GM18526 (cell line): Measurements from ENCODE around the gene MEGF6.

Source experiments
- POLR2A ChIP-seq: IDR thresholded peaks from 3 replicates; pipeline ENCODE4 v1.6.1; 2011; ENCODE audit not compliant: insufficient read length; ENCODE audit errors: extremely low read depth

Gene MEGF6

DNA sequence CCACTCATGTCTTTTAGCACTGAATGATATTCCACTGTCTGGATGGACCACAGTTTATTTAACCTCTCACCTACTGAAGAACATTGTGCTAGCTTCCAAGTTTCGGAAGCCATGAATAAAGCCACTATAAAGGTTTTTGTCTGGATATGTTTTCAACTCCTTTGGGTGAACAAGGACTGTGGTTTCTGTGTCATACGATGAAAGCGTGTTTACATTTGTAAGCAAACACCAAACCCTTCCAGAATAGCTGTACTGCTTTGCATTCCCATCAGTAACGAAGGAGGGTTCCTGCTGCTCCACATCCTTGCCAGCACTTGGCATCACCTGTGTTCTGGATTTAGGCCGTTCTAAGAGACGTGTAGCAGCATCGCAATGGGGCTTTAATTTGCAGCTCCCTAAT is 167.5 kb downstream of the MEGF6 start:
- TF ChIP-seq POLR2A: no peak

DNA sequence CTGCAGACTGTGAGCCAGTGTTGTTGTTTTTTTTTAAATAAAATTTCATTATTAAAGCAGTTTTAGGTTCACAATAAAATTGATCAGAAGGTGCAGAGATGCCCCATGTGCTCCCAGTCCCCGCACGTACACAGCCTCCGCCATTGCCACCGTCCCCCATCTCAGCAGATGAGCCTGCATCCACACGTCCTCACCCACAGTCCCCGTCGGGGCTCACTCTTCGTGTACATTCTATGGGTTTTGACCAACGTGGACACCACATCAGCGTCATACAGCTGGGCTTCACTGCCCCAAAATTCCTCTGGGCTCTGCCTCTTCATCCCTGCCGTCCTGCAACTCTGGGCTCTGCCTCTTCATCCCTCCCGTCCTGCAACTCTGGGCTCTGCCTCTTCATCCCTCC is 168.4 kb downstream of the MEGF6 start:
- TF ChIP-seq POLR2A: no peak

DNA sequence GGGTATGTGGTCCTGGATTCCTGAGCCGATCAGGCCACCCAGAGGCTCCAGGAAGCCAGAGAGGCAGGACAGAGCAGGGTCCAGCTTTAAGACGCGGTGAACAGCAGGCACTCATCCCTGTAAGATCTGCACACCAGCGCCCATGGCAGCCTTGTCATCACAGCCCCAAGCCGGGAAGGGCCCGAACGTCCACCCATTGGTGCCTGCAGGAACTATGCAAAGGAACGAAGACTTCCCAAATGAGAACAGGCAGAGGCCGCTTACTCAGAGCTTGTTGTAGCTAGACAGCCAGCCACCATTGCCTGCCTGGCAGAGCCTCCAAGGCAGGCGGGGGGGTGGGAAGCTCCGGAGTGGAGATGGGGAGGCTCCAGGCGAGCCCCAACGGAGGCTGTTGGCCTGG is 169.0 kb downstream of the MEGF6 start:
- TF ChIP-seq POLR2A: no peak

DNA sequence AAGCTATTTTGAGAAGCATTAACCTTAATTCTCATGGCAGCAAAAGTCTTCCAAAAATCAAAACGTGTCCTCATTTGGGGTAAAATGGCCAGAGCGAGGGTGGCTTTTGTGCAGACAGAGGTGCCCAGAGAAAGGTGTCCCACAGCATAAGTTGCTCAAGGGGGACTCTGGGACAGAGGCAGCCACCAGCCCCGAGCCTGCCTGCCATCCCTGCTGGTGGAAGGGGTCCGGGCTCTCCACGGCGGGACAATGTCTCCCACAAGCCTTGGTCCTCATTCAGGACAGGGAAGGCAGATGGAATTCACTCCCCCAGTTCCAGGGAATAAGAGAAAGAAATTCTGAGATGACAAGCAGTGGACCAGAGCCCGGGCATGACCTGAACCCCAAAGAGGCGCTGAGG is 169.4 kb downstream of the MEGF6 start:
- no peak for TF ChIP-seq POLR2A

DNA sequence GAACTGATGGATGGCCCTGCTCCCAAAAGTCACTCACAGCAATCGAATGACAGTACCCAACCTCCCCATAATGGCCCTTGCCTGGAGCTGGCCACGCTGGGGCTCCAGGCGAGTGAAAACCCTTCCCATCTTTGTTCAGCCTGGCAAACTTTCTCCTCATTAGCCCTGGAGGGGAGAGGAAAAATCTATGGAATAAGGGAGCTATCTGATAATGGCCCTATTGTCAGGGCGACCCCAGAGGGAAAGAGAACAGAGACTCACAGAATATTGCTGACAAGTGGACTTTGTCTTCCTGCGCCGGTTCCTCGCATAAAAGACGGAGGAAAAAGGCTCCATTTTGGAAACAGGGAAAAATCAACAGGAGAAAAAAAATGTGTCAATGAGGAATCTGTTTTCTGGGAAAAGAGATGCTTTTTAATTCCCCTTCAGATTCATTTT is 169.9 kb downstream of the MEGF6 start:
- no peak for TF ChIP-seq POLR2A

DNA sequence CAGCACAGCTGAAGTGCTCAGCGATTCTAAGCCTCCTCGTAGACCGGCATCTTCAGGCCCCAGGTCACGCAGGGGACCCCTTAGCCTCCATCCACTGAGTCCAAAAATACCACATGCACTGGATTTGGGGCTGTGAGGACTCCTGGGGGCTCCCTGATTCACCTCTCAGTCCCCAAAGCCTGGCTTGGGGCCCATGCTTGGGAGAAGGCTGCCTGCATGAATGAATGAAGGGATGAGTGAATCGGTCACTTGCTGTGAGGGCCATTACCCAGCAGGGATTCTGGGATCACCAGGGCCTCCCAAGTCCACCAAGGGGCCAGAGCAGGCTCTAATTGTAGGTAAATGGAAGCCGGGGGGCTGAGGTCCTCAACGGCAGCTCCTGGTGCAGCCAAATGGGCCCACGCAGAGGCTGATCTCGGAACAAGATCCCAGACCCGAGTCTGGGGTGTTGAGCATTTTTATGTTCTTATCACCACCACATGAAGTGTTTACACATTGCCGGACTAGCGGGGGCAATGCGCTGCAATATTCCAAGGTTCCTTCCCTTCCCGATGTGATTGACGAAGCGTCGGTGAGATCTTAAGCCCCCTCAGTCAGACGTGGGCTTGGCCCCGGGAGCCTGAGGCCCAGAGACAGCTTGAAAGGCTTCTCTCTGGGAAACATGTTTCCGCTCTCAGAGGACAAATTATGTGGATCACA is 170.4 kb downstream of the MEGF6 start:
- no peak for TF ChIP-seq POLR2A

DNA sequence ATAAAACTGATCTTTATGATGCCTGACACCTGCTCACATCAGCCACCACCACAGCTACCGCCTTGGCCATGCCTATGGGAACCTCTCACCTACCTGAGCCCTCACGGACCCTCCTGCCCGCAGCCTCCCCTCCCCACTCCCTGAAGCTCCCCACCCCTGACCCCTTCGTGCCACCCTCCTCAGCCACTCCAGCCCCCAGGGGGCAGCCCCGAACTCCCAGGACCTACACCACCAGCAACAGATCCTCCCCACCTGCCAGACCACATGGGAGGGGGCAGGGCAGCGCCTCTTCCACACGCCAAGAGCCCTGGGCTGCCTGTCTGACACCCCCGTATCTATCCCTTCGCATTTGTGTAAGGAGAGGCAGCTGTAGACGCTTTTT is 171.0 kb downstream of the MEGF6 start:
- no peak for TF ChIP-seq POLR2A
